Daoy (cell line): ENCODE measurements around the gene ELP2. TPM values are rescaled to one million over a fixed set of nuclear protein-coding genes. Genes with fewer than 3 reads are reported as not detected.
"Not testable (repeated sequence)": the region's sequence is repeated elsewhere in the genome, so short reads cannot be mapped to it uniquely, and the experiment has no call there.

Source experiments
- DNase-seq: peaks from one replicate; pipeline ENCODE4 v3.0.0-alpha.2; 2015; ENCODE audit warnings: low read depth
- total RNA-seq: library from RNA; depleted of rRNA; stranded (reverse); fragments of >200 nt; shearing (Covaris generic); gene quantifications from 2 replicates; pipeline ENCODE4 v1.2.3, GENCODE V29; 2014

ELP2 gene
- total RNA-seq, 1 experiment from 2014 or later: 77.4 TPM

DNA sequence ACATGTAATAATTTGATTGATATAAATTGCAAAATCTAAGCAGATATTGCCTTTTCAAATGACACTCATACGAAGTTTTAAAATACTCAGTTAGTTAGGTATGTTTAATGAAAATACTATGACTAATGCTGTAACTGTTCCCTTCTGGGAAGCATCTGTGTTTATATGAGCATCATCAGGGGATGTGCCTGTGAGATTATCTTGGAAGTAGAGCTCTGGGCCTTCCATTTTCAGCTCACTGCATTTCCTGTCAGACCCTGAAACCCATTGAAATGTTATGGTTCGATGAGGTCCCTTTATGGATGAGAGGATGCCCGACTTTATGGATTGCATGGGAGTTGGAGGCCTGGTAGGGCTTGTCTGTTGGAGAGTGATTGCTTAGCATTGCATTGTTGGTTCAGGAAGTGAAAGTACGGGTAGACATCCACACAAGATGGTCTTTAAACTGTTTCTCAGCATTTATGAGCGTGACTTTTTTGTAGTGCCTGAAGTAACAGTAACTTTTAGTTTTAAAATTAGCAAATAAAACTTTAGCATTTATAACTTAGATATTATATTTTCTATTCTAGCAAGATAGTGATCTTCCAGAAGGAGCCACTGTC, 28.7 kb downstream of the ELP2 start:
- no peak for DNase-seq

GRCh38 chr18:36160959-36161371, 31.3 kb downstream of the ELP2 start:
- no peak for DNase-seq

DNA sequence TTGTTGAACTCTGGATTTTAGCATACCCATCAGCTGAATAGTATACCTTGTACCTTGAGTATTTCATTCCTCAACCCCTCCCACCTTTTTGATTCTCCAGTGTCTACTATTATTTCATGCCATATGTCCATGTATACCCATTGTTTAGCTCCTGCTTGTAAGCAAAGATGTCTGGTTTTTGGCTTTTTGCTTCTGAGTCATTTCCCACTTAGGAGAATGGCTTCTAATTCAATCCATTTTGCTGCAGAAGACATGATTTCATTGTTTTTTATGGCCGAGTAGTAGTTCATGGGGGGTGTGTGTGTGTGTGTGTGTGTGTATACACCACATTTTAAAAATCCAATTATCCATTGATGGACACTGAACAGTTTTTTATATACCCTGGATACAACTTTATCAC, 33.3 kb downstream of the ELP2 start:
- no peak for DNase-seq

GRCh38 chr18:36167692-36168218, 38.1 kb downstream of the ELP2 start:
- DNase-seq: no peak

DNA sequence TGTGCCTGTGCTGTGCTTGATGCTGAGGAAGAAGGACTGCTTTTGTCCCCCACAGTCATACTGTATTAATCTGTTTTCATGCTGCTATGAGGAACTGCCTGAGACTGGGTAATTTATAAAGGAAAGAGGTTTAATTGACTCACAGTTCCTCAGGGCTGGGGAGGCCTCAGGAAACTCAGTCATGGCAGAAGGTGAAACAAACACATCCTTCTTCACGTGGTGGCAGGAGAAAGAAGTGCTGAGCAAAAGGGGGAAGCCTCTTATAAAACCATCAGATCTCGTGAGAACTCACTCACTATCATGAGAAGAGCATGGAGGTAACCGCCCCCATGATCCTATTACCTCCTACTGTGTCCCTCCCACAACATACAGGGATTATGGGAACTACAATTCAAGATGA, 38.6 kb downstream of the ELP2 start:
- not testable (repeated sequence) for DNase-seq

- DNase-seq: no peak
Observed at GRCh38 chr18:36169938-36170337, 40.2 kb downstream of the ELP2 start.

GRCh38 chr18:36175481-36175880, 45.8 kb downstream of the ELP2 start:
- no peak for DNase-seq

- DNase-seq: peak; percentile 18
Observed at GRCh38 chr18:36176177-36176584, 46.5 kb downstream of the ELP2 start.

- DNase-seq: peak; percentile 84
Observed at GRCh38 chr18:36176711-36177110, 47.0 kb downstream of the ELP2 start.

GRCh38 chr18:36177913-36178312, 48.2 kb downstream of the ELP2 start:
- no peak for DNase-seq

DNA sequence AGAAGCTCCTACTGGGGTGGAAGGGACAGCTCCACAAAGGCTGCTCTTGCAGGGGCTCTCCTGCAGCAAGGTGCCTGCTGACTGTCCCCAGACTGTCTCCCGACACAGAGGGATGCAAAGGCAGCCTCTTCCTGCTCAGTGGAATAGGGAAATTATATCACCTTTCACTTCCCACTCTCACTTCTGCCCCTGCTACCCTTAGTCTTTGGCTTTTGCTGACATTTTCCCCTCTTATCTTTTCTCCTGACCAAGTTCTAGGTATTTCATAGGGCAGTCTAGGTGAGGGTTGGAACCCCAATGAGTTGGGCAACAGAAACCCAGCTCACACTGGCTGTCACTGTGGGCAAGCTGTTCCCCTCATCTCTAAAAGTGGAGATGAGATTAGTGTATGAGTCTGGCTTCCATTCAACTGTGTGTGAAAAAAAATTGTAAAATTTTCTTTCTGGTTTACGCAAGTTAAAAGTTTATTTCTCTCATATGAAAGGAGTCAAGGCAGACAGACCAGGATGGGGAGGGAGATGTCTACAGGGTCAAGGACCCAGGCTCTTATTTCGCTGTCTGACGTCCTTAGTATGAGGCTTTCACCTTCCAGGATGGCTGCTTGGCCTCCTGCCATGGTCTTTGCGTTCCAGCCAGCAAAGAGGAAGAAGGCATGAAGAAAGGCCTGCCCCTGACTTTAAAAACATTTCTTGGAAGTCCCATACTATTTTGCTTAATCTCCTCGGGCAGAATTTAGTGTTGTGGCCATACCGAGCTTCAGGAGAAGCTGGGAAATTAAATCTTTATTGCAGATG, 50.1 kb downstream of the ELP2 start:
- DNase-seq: no peak

- DNase-seq: no peak
Observed at GRCh38 chr18:36181441-36181840, 51.7 kb downstream of the ELP2 start.

GRCh38 chr18:36181898-36182506, 52.3 kb downstream of the ELP2 start:
- DNase-seq: no peak

- DNase-seq: no peak
Observed at GRCh38 chr18:36183033-36183432, 53.3 kb downstream of the ELP2 start.

DNA sequence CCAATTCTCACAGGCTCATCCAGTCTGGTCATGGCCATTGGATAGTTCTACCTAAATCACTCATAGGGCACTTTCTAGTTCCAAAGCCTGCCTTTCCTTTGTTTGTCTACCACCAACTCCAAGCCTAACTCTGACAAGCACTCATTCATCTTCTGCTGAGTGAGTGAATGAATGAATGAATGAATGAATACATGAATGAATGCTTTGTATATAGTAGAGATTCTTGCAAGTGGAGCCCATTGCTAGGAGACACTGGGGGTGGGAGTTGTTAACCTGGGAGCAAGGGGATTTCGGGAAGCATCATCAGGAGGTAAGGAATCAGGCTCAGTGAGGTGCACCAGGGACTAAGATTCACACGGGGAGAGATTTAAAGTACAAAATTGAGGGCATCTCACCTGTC, 54.3 kb downstream of the ELP2 start:
- no peak for DNase-seq

DNA sequence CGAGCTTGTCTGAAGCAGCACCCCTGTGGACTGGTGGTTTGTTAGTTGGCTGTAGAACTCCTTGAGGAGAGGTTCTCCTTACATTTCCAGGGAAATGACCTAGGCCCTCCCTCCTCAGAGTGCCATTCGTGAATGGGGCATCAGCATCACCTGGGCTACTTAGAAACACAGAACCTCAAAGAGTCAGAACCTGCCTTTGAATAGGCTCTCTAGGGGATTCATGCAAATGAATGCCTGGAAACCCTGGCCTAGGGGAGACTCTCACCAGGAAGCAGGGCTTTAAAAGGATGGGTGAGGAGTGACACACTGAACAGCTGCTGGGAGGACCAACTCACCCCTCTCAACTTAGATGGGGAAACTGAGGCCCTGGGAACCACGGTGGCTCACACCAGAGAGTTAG, 55.5 kb downstream of the ELP2 start:
- no peak for DNase-seq

- no peak for DNase-seq
Observed at GRCh38 chr18:36185901-36186460, 56.3 kb downstream of the ELP2 start.

DNA sequence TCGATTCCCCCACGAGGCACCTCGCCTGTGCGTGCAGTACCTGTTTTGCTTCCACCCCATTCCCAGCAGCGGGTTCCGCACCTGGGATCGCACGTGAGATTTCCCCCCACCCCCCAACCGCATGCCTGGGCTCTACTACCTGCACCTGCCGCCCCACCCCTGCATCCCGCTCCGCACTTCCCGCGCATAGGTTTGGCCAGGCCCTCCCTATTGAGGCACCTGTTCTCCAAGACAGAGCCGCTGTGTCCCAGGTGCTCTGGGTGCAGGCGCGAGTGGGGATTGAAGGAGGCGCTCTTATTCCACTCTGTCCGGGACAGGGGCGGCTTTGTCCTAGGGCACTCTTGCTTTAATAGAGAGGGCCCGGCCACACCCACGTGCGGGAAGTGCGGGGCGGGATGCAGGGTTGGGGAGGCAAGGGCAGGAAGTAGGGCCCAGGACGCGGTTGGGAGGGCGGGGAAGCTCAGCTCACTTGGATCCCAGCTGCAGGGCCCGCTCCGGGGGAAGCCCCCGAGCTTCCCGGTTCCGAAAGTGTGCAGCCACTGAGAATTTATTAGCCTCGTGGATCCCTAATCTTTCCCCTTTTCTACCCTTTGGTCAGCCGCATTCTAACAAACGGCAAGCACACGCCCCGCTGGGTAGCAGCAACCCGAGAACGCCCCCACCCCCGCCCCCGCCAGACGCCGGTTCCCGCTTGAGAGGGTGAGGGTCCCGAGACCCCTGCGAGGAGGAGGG, 56.9 kb downstream of the ELP2 start:
- DNase-seq: peak; percentile 41

- peak; percentile 75 for DNase-seq
Observed at GRCh38 chr18:36187193-36187825, 57.6 kb downstream of the ELP2 start, which contains the start of gene MOCOS. Gene MOCOS (plus strand): TSS chr18:36187497. CDS start chr18:36187540, 43 bp downstream.

DNA sequence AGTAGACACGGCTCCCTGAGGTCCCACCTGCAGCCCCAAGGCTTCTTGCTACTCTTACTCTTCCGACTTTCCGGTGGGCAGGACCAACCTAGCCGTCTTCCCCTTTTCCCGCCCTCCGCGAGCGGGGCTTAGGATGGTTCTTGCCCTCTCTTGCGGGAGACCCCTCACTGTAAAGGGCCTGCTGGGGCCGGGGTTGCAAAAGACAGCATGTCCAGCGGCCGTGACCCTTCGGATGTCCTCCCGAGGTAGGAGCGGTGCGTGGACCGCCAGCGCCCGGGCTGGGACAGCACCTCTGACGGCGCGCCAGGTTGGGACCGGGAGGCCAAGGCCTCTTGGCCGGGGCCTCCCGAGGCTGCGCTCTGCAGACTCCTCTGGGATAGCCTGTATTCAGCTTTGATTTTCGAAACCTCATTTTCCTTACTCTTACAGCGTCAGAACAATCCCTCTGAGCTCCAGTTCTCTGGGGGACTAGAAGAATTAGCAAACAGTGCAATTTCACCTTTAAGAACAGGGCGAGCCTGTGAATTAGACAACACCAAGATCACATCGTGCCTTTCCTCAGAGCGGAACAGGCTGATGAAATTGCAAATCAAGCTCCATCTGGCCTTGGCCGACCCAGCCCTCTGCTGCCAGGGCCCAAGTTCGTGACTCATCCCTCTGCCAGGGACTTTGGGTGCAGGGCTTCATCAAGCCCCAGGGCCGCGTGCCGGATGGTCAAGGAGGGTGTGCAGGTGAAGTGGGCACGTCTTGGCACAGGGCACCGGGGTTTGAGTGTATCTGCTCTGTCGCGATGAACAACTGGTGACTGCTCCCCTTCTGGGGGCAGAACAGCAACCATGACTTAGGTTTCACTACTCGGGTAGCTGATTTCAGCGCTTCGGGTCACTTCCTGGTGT, 58.4 kb downstream of the ELP2 start:
- DNase-seq: peak; percentile 59
